Testis (tissue), 2 donors: Measurements from ENCODE around the gene LECT2.

Source experiments
- CTCF ChIP-seq, 3 experiments: fragments of 450-650 bp in 2 of 3; fragments of 200-600 bp in 1 of 3; sonication (generic) in 1 of 3; IDR thresholded peaks; one replicate each; pipeline ENCODE4 v1.5.1; 2016 to 2019; ENCODE audit warnings: antibody characterized with exemption in 3 of 3, mild to moderate bottlenecking in 2 of 3, moderate library complexity in 1 of 3
- POLR2A ChIP-seq: fragments of 450-650 bp; IDR thresholded peaks from one replicate; pipeline ENCODE4 v1.6.1; 2017; ENCODE audit warnings: antibody characterized with exemption, mild to moderate bottlenecking, moderate library complexity

- TF ChIP-seq CTCF (IDR thresholded peaks at IDR 0.05) (no peak), POLR2A (no peak)
These were observed 53.1 kb downstream of the LECT2 start for GRCh38 chr5:135901633-135902032.
